ENCODE measurements around the gene HS3ST5.

- TF ChIP-seq POLR2AphosphoS5 (IDR thresholded peaks at IDR 0.05; ENCODE audit: borderline replicate concordance, low read depth, low read length) (no peak), EZH2 (IDR thresholded peaks at IDR 0.05) (no peak), FOXP2 (optimal IDR thresholded peaks at IDR 0.05; ENCODE audit: control extremely low read depth, extremely low read length, insufficient read depth) (no peak)
Measured at GRCh38 chr6:114286211-114286610, 56.6 kb downstream of the HS3ST5 start.
